ENCODE measurements around the gene ELMO1.

- TF ChIP-seq FOXM1 (IDR thresholded peaks at IDR 0.05; ENCODE audit: borderline replicate concordance): no peak
- TF ChIP-seq L3MBTL2 (conservative IDR thresholded peaks at IDR 0.05): no peak
- no peak for TF ChIP-seq SP1 (IDR thresholded peaks at IDR 0.05)
- no peak for TF ChIP-seq CTBP1 (IDR thresholded peaks at IDR 0.05; ENCODE audit: borderline replicate concordance)
Measured at GRCh38 chr7:36982766-36983165, 465.9 kb downstream of the ELMO1 start.
